A549 (cell line): Measurements from ENCODE around the gene UNC13A.

ENCODE experiments used
- HOXB5 ChIP-seq: fragments of 250-450 bp; sonication (Bioruptor Pico); IDR thresholded peaks from 2 replicates; pipeline ENCODE4 v1.5.0; 2020; ENCODE audit warnings: mild to moderate bottlenecking, moderate library complexity
- SREBF2 ChIP-seq: fragments of 450-650 bp; IDR thresholded peaks from 2 replicates; pipeline ENCODE4 v1.6.1; 2014; ENCODE audit warnings: mild to moderate bottlenecking, moderate library complexity

- no peak for TF ChIP-seq HOXB5 (CRISPR knock-in tag)
- TF ChIP-seq SREBF2 = no peak
These were observed 40.0 kb downstream of the UNC13A start for GRCh38 chr19:17648097-17648660.
